ENCODE measurements around the gene TNFAIP8.
"Not testable (repeated sequence)": the region's sequence is repeated elsewhere in the genome, so short reads cannot be mapped to it uniquely, and the experiment has no call there.

GRCh38 chr5:119428574-119428973, 72.8 kb downstream of the TNFAIP8 start:
- TF ChIP-seq POLR2AphosphoS5, CTCF (IDR thresholded peaks at IDR 0.05): not testable (repeated sequence)

All from stomach (tissue), 4 donors.